ENCODE measurements around the gene KRT31.
"Not testable (repeated sequence)": the region's sequence is repeated elsewhere in the genome, so short reads cannot be mapped to it uniquely, and the experiment has no call there.

KRT31 gene

GRCh38 chr17:41387670-41388069, 9.7 kb downstream of the KRT31 start:
- DNase-seq (ENCODE audit: low spot score) = no peak

- DNase-seq (ENCODE audit: low spot score) = no peak
These were observed 11.2 kb downstream of the KRT31 start for GRCh38 chr17:41386227-41386626.

- no peak for DNase-seq (ENCODE audit: low spot score)
These were observed 13.7 kb downstream of the KRT31 start for GRCh38 chr17:41383690-41384089.

- no peak for DNase-seq (ENCODE audit: low spot score)
These were observed 15.0 kb downstream of the KRT31 start for GRCh38 chr17:41382394-41382793.

GRCh38 chr17:41381943-41382342, 15.5 kb downstream of the KRT31 start, which contains the start of gene KRT34:
KRT34 (minus strand) TSS chr17:41382306; CDS start chr17:41382246, 60 bp downstream.
- DNase-seq (ENCODE audit: low spot score) = not testable (repeated sequence)

- DNase-seq (ENCODE audit: low spot score) = not testable (repeated sequence)
These were observed 17.3 kb downstream of the KRT31 start for GRCh38 chr17:41380091-41380490.

GRCh38 chr17:41377546-41377945, 19.9 kb downstream of the KRT31 start:
- no peak for DNase-seq (ENCODE audit: low spot score)

- no peak for DNase-seq (ENCODE audit: low spot score)
These were observed 27.7 kb downstream of the KRT31 start, which contains the start of gene KRT33B for GRCh38 chr17:41369713-41370112. KRT33B (minus strand) TSS chr17:41369813; CDS start chr17:41369750, 63 bp downstream.

- no peak for DNase-seq (ENCODE audit: low spot score)
These were observed 28.4 kb downstream of the KRT31 start for GRCh38 chr17:41369023-41369422.

- no peak for DNase-seq (ENCODE audit: low spot score)
These were observed 29.9 kb downstream of the KRT31 start for GRCh38 chr17:41367426-41368075.

- no peak for DNase-seq (ENCODE audit: low spot score)
These were observed 31.3 kb downstream of the KRT31 start for GRCh38 chr17:41366070-41366469.

- DNase-seq (ENCODE audit: low spot score) = no peak
These were observed 33.5 kb downstream of the KRT31 start for GRCh38 chr17:41363881-41364280.

GRCh38 chr17:41360296-41360995, 37.0 kb downstream of the KRT31 start:
- no peak for DNase-seq (ENCODE audit: low spot score)

GRCh38 chr17:41354536-41354935, 42.9 kb downstream of the KRT31 start:
- DNase-seq (ENCODE audit: low spot score) = no peak

- DNase-seq (ENCODE audit: low spot score) = no peak
These were observed 44.6 kb downstream of the KRT31 start for GRCh38 chr17:41352597-41353366.

- no peak for DNase-seq (ENCODE audit: low spot score)
These were observed 46.2 kb downstream of the KRT31 start for GRCh38 chr17:41351177-41351576.

- not testable (repeated sequence) for DNase-seq (ENCODE audit: low spot score)
These were observed 47.0 kb downstream of the KRT31 start, which contains the start of gene KRT33A for GRCh38 chr17:41350381-41350878. KRT33A (minus strand) TSS chr17:41350828; CDS start chr17:41350767, 61 bp downstream.

GRCh38 chr17:41347869-41348760, 49.3 kb downstream of the KRT31 start:
- DNase-seq (ENCODE audit: low spot score) = peak; percentile 41

- not testable (repeated sequence) for DNase-seq (ENCODE audit: low spot score)
These were observed 51.0 kb downstream of the KRT31 start for GRCh38 chr17:41346421-41346820.

GRCh38 chr17:41345992-41346391, 51.4 kb downstream of the KRT31 start:
- DNase-seq (ENCODE audit: low spot score) = no peak

Measured in Ammon's horn (tissue), 1 donor.